ENCODE data around the gene CIB4.

The CIB4 gene

GRCh38 chr2:26540961-26541360 lies 100.2 kb downstream of the CIB4 start:
- H3K36me3 ChIP-seq = no peaks in the 10 kb centered on the region
- DNase-seq = no peak
- no peak overlapping the region for H3K4me3 ChIP-seq (ENCODE audit: low read depth, low read length)
- no peaks in the 10 kb centered on the region for H3K9me3 ChIP-seq (ENCODE audit: severe bottlenecking)
- no peak overlapping the region for H3K27ac ChIP-seq
- TF ChIP-seq, protein P1, sequence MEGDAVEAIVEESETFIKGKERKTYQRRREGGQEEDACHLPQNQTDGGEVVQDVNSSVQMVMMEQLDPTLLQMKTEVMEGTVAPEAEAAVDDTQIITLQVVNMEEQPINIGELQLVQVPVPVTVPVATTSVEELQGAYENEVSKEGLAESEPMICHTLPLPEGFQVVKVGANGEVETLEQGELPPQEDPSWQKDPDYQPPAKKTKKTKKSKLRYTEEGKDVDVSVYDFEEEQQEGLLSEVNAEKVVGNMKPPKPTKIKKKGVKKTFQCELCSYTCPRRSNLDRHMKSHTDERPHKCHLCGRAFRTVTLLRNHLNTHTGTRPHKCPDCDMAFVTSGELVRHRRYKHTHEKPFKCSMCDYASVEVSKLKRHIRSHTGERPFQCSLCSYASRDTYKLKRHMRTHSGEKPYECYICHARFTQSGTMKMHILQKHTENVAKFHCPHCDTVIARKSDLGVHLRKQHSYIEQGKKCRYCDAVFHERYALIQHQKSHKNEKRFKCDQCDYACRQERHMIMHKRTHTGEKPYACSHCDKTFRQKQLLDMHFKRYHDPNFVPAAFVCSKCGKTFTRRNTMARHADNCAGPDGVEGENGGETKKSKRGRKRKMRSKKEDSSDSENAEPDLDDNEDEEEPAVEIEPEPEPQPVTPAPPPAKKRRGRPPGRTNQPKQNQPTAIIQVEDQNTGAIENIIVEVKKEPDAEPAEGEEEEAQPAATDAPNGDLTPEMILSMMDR (IDR thresholded peaks at IDR 0.05; ENCODE audit: low read depth, low read length) = no peak
- no peaks in the 10 kb centered on the region for H3K27me3 ChIP-seq (ENCODE audit: insufficient read depth, low read depth, severe bottlenecking)

DNA sequence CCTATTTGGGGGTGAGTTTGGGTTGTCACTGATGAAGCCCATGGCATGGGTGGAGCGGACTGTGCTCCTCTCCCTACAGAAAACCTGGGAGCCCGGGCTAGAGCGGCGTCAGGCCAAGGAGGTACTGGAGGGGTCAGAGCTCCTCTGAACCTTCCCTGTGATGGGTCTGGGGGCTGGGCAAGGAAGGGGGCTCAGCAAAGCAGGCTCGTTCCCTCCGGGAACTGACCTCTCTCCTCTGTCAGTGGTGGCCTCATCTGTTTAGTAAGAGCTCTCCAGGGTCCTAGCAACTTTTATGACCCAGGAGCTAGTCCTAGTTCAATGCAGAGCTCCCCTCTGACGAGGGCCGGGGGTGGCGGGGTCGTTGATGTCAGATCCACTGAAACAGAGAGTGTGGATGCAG lies 100.9 kb downstream of the CIB4 start:
- no peak overlapping the region for H3K27ac ChIP-seq
- no peaks in the 10 kb centered on the region for H3K9me3 ChIP-seq (ENCODE audit: severe bottlenecking)
- TF ChIP-seq, protein P1 (IDR thresholded peaks at IDR 0.05; ENCODE audit: low read depth, low read length) = no peak
- DNase-seq = peak; percentile 7
- H3K4me3 ChIP-seq (ENCODE audit: low read depth, low read length) = no peak overlapping the region
- no peaks in the 10 kb centered on the region for H3K36me3 ChIP-seq
- H3K27me3 ChIP-seq (ENCODE audit: insufficient read depth, low read depth, severe bottlenecking) = no peaks in the 10 kb centered on the region

DNA sequence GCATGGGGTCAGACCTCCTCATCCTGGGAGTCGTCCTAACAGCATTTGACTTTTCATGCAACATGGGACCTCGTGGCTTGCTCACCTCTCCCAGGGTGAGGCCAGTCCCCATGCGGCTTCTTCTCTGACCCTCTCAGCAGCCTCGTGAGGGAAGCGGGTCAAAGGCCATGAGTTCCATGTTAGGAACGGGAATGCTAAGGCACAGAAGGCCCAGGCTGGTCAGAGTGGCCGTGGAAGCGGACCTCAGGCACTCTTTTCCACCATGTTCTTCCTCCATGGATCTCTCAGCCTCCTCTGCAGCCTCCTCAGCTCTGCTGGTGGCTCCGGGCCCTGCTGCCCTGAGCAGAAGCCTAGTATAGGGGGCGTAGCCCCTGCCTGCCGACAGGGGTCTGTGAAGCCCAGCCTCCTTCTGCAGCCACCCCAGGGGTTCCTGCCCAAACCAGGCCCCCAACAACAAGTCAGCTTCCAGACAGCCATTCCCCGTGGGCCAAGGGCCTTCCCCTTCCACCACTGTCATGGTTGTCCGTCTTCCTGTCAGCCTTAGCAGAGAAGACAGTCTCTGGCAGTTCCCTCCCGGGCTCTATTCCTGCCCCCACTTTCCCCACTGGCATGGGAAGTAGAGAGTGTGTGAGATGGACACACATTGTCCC lies 103.2 kb downstream of the CIB4 start:
- Histone ChIP-seq H3K36me3 (no peaks in the 10 kb centered on the region), H3K9me3 (ENCODE audit: severe bottlenecking) (no peaks in the 10 kb centered on the region), H3K4me3 (ENCODE audit: low read depth, low read length) (no peak overlapping the region), H3K27me3 (ENCODE audit: insufficient read depth, low read depth, severe bottlenecking) (no peaks in the 10 kb centered on the region), H3K27ac (no peak overlapping the region)
- TF ChIP-seq, protein P1 (IDR thresholded peaks at IDR 0.05; ENCODE audit: low read depth, low read length) = no peak
- DNase-seq = no peak

GRCh38 chr2:26537069-26537825 lies 103.9 kb downstream of the CIB4 start:
- H3K27me3 ChIP-seq (ENCODE audit: insufficient read depth, low read depth, severe bottlenecking) = no peaks in the 10 kb centered on the region
- no peaks in the 10 kb centered on the region for H3K9me3 ChIP-seq (ENCODE audit: severe bottlenecking)
- TF ChIP-seq, protein P1 (IDR thresholded peaks at IDR 0.05; ENCODE audit: low read depth, low read length) = peak; percentile 33; the same call in 1 of the 2 replicates
- no peaks in the 10 kb centered on the region for H3K36me3 ChIP-seq
- DNase-seq = no peak
- no peak overlapping the region for H3K4me3 ChIP-seq (ENCODE audit: low read depth, low read length)
- no peak overlapping the region for H3K27ac ChIP-seq

GRCh38 chr2:26536371-26537068 lies 104.6 kb downstream of the CIB4 start:
- no peaks in the 10 kb centered on the region for H3K36me3 ChIP-seq
- no peak for DNase-seq
- no peak overlapping the region for H3K27ac ChIP-seq
- no peak overlapping the region for H3K4me3 ChIP-seq (ENCODE audit: low read depth, low read length)
- TF ChIP-seq, protein P1 (IDR thresholded peaks at IDR 0.05; ENCODE audit: low read depth, low read length) = no peak
- H3K9me3 ChIP-seq (ENCODE audit: severe bottlenecking) = no peaks in the 10 kb centered on the region
- H3K27me3 ChIP-seq (ENCODE audit: insufficient read depth, low read depth, severe bottlenecking) = no peaks in the 10 kb centered on the region

Measured in WERI-Rb-1 (cell line).